CD4-positive, alpha-beta T cell treated with Interleukin-6 at 100 ng/mL for 8 hours (primary cell): Measurements from ENCODE around the gene CLPTM1.
"Not testable (repeated sequence)": the region's sequence is repeated elsewhere in the genome, so short reads cannot be mapped to it uniquely, and the experiment has no call there.

Experiments used
- DNase-seq: peaks from one replicate; pipeline ENCODE4 v3.0.0-alpha.2; 2020; ENCODE audit warnings: mixed read lengths, low spot score

The CLPTM1 gene, protein sequence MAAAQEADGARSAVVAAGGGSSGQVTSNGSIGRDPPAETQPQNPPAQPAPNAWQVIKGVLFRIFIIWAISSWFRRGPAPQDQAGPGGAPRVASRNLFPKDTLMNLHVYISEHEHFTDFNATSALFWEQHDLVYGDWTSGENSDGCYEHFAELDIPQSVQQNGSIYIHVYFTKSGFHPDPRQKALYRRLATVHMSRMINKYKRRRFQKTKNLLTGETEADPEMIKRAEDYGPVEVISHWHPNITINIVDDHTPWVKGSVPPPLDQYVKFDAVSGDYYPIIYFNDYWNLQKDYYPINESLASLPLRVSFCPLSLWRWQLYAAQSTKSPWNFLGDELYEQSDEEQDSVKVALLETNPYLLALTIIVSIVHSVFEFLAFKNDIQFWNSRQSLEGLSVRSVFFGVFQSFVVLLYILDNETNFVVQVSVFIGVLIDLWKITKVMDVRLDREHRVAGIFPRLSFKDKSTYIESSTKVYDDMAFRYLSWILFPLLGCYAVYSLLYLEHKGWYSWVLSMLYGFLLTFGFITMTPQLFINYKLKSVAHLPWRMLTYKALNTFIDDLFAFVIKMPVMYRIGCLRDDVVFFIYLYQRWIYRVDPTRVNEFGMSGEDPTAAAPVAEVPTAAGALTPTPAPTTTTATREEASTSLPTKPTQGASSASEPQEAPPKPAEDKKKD

DNA sequence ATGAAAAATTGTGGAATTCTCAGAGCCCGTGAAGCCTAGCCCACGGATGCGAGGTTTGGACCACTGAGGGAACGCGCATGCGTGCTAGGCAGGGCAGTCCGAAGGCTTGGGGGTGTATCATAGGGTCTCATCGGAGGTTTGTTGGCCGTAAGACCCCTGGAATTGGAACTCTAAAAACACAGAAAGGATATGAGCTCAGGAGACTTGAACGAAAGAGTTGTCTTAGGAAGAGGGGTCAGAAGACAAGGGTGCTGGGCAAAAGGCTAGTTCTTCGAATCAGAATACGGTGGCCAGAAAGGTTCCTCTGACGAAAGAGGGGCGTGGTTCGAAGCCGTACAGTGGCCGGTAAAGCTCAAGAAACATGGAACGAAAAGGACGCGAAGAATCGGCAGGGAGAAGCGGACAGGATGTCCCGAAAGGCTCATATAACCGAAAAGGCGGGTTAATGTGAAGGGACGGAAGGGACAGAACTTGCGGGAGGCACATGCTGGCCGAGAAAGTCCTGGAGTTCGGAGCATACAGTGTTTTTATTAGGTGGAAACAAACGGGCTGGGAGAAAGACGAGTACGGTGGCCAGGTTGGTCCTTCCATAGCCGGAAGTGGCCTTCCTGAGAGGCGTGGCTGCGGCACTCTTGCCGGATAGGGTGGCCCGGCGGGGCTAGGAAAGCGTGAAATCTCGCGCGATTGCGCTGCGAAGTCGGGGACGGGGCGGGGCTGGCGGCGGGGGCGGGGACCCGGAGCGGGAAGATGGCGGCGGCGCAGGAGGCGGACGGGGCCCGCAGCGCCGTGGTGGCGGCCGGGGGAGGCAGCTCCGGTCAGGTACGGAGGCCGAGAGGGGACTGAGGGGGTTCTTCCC is at the start of gene CLPTM1:
CLPTM1 (plus strand) TSS at position 732 of the 856 bp plus-strand sequence; CDS start at position 748, 16 bp downstream.
- DNase-seq = peak; percentile 95

DNA sequence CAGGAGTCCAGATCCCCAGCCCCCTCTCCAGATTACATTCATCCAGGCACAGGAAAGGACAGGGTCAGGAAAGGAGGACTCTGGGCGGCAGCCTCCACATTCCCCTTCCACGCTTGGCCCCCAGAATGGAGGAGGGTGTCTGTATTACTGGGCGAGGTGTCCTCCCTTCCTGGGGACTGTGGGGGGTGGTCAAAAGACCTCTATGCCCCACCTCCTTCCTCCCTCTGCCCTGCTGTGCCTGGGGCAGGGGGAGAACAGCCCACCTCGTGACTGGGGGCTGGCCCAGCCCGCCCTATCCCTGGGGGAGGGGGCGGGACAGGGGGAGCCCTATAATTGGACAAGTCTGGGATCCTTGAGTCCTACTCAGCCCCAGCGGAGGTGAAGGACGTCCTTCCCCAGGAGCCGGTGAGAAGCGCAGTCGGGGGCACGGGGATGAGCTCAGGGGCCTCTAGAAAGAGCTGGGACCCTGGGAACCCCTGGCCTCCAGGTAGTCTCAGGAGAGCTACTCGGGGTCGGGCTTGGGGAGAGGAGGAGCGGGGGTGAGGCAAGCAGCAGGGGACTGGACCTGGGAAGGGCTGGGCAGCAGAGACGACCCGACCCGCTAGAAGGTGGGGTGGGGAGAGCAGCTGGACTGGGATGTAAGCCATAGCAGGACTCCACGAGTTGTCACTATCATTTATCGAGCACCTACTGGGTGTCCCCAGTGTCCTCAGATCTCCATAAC is 49.6 kb upstream of the CLPTM1 start, which contains the start of gene APOE:
APOE (plus strand) TSS at position 360 of the 724 bp plus-strand sequence. CDS start 829 bp downstream, outside the sequence.
- no peak for DNase-seq

DNA sequence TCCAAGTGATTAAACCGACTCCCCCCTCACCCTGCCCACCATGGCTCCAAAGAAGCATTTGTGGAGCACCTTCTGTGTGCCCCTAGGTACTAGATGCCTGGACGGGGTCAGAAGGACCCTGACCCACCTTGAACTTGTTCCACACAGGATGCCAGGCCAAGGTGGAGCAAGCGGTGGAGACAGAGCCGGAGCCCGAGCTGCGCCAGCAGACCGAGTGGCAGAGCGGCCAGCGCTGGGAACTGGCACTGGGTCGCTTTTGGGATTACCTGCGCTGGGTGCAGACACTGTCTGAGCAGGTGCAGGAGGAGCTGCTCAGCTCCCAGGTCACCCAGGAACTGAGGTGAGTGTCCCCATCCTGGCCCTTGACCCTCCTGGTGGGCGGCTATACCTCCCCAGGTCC is 47.6 kb upstream of the CLPTM1 start:
- no peak for DNase-seq

DNA sequence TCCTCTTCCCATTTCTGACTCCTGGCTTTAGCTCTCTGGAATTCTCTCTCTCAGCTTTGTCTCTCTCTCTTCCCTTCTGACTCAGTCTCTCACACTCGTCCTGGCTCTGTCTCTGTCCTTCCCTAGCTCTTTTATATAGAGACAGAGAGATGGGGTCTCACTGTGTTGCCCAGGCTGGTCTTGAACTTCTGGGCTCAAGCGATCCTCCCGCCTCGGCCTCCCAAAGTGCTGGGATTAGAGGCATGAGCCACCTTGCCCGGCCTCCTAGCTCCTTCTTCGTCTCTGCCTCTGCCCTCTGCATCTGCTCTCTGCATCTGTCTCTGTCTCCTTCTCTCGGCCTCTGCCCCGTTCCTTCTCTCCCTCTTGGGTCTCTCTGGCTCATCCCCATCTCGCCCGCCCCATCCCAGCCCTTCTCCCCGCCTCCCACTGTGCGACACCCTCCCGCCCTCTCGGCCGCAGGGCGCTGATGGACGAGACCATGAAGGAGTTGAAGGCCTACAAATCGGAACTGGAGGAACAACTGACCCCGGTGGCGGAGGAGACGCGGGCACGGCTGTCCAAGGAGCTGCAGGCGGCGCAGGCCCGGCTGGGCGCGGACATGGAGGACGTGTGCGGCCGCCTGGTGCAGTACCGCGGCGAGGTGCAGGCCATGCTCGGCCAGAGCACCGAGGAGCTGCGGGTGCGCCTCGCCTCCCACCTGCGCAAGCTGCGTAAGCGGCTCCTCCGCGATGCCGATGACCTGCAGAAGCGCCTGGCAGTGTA is 46.9 kb upstream of the CLPTM1 start:
- no peak for DNase-seq

DNA sequence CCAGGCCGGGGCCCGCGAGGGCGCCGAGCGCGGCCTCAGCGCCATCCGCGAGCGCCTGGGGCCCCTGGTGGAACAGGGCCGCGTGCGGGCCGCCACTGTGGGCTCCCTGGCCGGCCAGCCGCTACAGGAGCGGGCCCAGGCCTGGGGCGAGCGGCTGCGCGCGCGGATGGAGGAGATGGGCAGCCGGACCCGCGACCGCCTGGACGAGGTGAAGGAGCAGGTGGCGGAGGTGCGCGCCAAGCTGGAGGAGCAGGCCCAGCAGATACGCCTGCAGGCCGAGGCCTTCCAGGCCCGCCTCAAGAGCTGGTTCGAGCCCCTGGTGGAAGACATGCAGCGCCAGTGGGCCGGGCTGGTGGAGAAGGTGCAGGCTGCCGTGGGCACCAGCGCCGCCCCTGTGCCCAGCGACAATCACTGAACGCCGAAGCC is 46.3 kb upstream of the CLPTM1 start:
- DNase-seq = no peak

DNA sequence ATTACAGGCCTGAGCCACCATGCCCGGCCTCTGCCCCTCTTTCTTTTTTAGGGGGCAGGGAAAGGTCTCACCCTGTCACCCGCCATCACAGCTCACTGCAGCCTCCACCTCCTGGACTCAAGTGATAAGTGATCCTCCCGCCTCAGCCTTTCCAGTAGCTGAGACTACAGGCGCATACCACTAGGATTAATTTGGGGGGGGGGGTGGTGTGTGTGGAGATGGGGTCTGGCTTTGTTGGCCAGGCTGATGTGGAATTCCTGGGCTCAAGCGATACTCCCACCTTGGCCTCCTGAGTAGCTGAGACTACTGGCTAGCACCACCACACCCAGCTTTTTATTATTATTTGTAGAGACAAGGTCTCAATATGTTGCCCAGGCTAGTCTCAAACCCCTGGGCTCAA is 45.4 kb upstream of the CLPTM1 start:
- DNase-seq = no peak

DNA sequence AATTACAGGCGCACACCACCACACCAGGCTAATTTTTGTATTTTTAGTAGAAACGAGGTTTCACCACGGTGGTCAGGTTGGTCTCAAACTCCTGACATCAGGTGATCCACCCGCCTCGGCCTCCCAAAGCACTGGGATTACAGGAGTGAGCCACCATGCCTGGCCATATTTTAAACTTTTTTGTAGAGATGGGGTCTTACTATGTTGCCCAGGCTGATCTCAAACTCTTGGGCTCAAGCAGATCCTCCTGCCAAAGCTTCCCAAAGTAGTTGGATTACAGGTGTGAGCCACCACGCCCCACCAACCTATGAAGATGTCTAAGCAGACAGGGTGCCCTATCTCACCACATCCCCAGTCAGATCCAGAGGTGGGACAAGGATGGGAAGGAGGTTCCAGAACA is 43.3 kb upstream of the CLPTM1 start:
- not testable (repeated sequence) for DNase-seq

DNA sequence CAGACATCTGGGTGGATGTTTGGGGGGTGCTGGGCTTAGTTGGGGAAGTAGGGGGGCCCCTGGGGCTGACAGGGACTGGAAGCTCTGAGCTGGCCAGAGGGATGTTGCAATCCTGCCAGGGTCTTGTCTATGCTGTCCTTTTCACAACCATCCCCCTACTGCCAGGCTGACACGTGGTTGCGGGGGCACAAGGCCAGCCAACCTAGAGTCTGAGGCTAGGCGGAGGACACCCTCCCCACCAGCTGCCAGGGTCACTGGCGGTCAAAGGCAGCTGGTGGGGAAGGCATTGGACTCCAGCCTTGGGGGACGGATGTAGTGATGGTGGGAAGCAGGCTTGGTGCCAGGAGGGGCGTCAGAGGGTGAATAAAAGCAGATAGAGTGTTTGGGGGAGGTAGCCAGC is 42.3 kb upstream of the CLPTM1 start:
- no peak for DNase-seq

DNA sequence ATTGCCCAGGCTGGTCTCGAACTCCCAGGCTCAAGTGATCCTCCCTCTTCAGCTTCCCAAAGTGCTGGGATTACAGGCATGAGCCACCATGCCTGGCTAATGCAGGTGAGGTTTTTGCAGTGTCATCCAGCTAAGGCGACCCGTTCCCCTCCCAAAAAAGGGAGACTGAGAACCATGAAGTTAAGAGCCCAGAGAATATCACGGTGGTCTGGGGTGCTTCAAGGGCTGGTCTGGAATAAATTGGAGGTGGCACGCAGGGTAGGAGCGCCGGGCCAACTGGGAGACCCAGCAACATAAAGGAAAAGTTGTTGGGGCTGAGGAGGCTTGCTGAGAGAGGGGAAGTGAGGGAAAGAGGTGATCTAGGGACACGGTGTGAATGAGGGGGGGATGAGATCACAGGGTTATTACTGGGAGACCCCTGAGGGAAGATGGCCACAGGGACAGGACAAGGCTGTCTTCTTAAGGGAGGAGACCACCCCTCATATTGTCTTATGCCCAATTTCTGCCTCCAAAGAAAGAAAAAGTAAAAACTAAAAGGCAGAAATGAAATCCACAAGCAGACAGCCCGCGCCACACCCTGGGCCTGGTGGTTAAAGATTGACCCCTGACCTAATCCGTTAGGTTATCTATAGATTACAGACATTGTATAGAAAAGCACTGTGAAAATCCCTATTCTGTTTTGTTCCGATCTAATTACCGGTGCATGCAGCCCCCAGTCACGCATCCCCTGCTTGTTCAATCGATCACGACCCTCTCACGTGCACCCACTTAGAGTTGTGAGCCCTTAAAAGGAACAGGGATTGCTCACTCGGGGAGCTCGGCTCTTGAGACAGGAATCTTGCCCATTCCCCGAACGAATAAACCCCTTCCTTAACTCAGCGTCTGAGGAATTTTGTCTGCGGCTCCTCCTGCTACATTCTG is 41.4 kb upstream of the CLPTM1 start:
- DNase-seq = not testable (repeated sequence)

DNA sequence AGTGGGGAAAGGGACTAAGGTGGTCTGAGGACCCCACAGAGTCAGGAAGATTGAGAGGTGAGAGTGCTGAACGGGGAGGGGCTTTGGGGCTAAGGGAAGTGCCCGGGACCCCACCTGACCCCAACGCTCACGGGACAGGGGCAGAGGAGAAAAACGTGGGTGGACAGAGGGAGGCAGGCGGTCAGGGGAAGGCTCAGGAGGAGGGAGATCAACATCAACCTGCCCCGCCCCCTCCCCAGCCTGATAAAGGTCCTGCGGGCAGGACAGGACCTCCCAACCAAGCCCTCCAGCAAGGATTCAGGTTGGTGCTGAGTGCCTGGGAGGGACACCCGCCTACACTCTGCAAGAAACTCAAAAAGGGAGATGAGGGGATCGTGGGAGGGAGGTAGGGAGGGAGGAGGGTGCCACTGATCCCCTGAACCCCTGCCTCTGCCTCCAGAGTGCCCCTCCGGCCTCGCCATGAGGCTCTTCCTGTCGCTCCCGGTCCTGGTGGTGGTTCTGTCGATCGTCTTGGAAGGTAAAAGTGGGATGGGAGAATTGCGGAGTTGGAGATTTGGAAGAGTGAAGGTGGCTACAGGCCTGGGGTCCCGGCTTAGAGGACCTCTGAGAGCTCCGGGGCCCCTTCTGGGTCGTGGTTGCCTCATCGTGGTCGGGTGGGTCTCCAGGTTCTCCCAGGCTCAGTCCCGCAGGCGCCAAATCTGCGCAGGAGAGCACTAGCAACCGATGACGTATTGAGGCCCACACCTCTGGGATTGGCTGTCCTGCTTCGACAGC is 40.6 kb upstream of the CLPTM1 start, which contains the start of gene APOC1:
APOC1 (plus strand) TSS at position 176 of the 774 bp plus-strand sequence; CDS start at position 460, 284 bp downstream.
- DNase-seq = peak; percentile 74

DNA sequence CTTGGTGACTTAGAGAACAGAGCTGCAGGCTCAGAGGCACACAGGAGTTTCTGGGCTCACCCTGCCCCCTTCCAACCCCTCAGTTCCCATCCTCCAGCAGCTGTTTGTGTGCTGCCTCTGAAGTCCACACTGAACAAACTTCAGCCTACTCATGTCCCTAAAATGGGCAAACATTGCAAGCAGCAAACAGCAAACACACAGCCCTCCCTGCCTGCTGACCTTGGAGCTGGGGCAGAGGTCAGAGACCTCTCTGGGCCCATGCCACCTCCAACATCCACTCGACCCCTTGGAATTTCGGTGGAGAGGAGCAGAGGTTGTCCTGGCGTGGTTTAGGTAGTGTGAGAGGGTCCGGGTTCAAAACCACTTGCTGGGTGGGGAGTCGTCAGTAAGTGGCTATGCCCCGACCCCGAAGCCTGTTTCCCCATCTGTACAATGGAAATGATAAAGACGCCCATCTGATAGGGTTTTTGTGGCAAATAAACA is 30.9 kb upstream of the CLPTM1 start:
- DNase-seq = no peak

DNA sequence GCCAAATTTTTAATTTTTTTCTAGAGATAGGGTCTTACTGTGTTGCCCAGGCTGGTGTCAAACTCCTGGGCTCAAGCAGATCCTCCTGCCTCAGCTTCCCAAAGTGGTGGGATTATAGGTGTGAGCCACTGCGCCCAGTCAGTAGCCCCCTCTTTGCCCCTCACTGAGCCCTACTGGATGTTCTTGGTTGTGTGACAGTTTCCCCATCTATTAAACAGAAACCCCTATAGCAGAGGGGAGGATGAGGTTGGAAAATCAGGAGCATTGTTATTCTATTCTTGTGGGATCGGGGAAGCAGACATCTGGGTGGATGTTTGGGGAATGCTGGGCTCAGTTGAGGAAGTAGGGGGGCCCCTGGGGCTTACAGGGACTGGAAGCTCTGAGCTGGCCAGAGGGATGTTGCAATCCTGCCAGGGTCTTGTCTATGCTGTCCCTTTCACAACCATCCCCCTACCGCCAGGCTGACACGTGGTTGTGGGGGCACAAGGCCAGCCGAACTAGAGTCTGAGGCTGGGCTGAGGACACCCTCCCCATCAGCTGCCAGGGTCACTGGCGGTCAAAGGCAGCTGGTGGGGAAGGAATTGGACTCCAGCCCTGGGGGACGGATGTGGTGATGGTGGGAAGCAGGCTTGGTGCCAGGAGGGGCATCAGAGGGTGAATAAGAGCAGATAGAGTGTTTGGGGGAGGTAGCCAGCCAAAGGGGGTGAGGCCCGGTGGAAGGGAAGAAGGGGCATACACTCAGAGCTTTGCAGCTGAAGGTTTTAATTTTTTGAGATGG is 29.9 kb upstream of the CLPTM1 start:
- no peak for DNase-seq

DNA sequence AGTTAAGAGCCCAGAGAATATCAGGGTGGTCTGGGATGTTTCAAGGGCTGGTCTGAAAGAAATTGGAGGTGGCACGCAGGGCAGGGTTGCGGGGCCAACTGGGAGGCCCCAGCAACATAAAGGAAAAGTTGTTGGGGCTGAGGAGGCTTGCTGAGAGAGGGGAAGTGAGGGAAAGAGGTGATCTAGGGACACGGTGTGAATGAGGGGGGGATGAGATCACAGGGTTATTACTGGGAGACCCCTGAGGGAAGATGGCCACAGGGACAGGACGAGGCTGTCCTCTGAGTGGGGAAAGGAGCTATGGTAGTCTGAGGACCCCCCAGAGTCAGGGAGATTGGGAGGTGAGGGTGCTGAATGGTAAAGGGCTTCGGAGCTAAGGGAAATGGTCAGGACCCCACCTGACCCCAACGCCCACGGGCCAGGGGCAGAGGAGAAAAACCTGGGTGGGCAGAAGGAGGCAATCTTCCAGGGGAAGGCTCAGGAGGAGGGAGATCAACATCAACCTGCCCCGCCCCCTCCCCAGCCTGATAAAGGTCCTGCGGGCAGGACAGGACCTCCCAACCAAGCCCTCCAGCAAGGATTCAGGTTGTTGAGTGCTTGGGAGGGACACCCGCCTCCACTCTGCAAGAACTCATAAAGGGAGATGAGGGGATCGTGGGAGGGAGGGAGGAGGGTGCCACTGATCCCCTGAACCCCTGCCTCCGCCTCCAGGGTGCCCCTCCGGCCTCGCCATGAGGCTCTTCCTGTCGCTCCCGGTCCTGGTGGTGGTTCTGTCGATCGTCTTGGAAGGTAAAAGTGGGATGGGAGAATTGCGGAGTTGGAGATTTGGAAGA is 28.7 kb upstream of the CLPTM1 start:
- not testable (repeated sequence) for DNase-seq

DNA sequence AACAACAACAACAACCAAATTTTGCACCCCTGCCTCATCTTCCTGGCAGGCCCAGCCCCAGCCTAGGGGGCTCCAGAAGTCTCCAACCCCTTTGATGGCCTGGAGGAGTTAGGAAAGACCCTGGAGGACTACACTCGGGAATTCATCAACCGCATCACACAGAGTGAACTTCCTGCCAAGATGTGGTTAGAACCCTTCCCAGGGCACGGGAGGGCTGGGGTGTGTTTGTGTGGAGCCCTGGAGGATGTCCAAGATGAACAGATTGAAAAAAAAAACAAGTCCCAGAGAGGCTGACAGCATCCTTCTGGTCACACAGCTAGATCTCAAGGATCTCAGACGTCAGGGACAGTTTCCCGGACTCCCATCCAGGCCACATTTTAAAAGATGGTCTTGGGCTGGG is 27.4 kb upstream of the CLPTM1 start:
- DNase-seq = no peak

DNA sequence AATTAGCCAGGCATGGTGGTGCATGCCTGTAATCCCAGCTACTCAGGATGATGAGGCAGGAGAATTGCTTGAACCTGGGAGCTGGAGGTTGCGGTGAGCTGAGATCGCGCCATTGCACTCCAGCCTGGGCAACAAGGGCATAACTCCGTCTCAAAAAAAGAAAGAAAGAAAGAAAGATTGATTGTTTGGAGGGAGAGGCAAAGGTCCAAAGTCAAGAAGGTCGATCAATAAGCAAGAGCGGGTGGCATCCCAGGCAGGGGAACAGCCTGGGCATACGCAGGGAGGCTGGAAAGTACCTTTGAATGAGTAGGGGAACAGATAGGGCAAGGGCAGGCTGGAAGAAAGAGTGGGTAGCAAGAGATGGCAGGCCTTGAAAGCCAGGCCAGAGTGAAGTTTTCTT is 25.1 kb upstream of the CLPTM1 start:
- no peak for DNase-seq

DNA sequence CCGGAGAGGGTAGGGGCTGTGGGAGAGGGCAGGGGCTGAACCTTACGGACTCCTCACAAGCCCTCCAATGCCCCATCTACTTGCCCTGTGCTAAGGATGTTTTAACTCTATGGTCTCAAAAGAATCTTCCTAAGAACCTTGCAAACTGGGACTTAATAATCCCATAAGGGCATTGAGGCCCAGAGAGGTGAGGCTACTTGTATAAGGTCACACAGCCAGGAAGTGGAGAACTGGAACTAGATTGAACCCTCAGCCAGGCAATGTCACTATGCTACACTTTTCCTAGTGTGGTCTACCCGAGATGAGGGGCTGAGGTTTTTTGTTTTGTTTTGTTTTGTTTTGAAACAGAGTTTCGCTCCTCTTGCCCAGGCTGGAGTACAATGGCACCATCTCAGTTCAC is 23.6 kb upstream of the CLPTM1 start:
- DNase-seq = no peak

DNA sequence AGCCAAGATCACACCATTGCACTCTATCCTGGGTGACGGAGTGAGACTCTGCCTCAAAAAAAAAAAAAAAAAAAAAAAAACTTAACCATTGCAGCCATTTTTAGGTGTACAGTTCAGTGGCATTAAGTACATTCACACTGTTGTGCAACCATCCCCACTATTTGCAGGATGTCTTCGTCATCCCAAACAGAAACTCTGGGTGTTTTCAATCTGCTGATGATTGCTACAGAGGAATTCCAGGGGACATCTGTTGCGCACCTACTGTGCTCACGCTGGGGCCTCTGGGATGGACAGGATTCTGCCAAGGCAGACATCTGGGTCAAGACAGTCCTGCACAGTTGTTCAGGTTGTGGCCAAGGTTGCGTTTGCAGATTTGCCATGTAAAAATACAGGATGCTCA is 15.5 kb upstream of the CLPTM1 start:
- DNase-seq = no peak
